SK-N-MC (cell line): ENCODE results near the gene NNAT.

Experiments
- EZH2 ChIP-seq: fragments of 200-600 bp; sonication (generic); IDR thresholded peaks from one replicate; pipeline ENCODE4 v1.6.1; 2017; ENCODE audit warnings: antibody characterized with exemption
- POLR2AphosphoS5 ChIP-seq: IDR thresholded peaks from 2 replicates; pipeline ENCODE4 v1.6.1; 2012; ENCODE audit warnings: mild to moderate bottlenecking, low read depth, low read length, borderline replicate concordance

DNA sequence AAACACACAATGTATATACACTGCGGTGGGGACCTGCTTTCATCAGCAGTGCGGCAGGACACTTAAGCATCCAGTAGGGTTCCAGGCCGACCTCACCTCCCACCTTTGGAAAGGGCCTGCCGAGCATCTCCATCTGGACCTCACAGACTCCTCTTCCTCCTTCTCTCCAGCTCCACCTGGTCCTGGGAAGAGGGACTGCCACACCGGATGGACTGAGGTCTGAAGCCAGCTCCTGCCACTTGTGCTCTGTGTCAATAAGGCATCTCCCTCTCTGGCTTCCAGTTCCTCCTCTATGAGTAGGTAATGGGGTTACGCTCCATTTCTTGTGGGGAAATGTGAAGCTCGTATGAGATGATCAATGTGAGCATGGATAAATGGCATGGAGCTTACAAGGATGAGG is 19.1 kb upstream of the NNAT start:
- TF ChIP-seq POLR2AphosphoS5: no peak
- no peak for TF ChIP-seq EZH2
